IMR-90 (cell line): ENCODE measurements around the gene ZNF841. TPM values are rescaled to one million over a fixed set of nuclear protein-coding genes. Genes with fewer than 3 reads are reported as not detected.
"Not testable (repeated sequence)": the region's sequence is repeated elsewhere in the genome, so short reads cannot be mapped to it uniquely, and the experiment has no call there.

ENCODE experiments used
- ATAC-seq: fragments of 200-7000 bp; cut with Tn5 transposase; 2 replicates; pipeline ENCODE4 v1.9.1; 2020; ENCODE audit warnings: low read depth, mild to moderate bottlenecking, moderate library complexity
- BruUV-seq: library from RNA; stranded (reverse); fragments of 400-500 nt; replicated peaks from 2 replicates; lab custom pipeline; 2021; lab: Mats Ljungman, UMichigan
- CTCF ChIA-PET: fragments of 300-600 bp; formaldehyde crosslinking; extraction: SDS; loops from one replicate; lab custom pipeline; 2021; ENCODE audit warnings: antibody characterized with exemption; lab: Yijun Ruan, JAX
- POLR2A ChIA-PET: fragments of 300-600 bp; sonication (Branson Sonifier 250); formaldehyde crosslinking; loops from one replicate; lab custom pipeline; 2022; ENCODE audit warnings: antibody characterized with exemption; ENCODE audit not compliant: unreplicated experiment; lab: Charles Lee
- DNase-seq: peaks from one replicate; pipeline ENCODE4 v3.0.0; 2013
- H2AFZ ChIP-seq: replicated peaks from 2 replicates; pipeline ENCODE3; 2013; ENCODE audit warnings: low read length, mild to moderate bottlenecking; ENCODE audit not compliant: poor library complexity
- H2AK5ac ChIP-seq: 2 replicates; pipeline ENCODE4 v1.6.1; 2013; ENCODE audit warnings: low read depth, low read length, inconsistent platforms
- H2AK9ac ChIP-seq: replicated peaks from 2 replicates; pipeline ENCODE3; 2013; ENCODE audit warnings: mild to moderate bottlenecking, low read depth, low read length, moderate library complexity; ENCODE audit not compliant: poor library complexity
- H2BK120ac ChIP-seq: 2 replicates; pipeline ENCODE4 v1.6.1; 2013; ENCODE audit warnings: low read depth, low read length, inconsistent platforms
- H2BK15ac ChIP-seq: 3 replicates; pipeline ENCODE4 v1.6.1; 2013; ENCODE audit warnings: low read depth, low read length, inconsistent platforms
- H2BK20ac ChIP-seq: 2 replicates; pipeline ENCODE4 v1.6.1; 2013; ENCODE audit warnings: low read depth, mild to moderate bottlenecking, inconsistent platforms, low read length, moderate library complexity
- H2BK5ac ChIP-seq: 2 replicates; pipeline ENCODE4 v1.6.1; 2013; ENCODE audit warnings: mild to moderate bottlenecking, low read depth, low read length, inconsistent platforms; ENCODE audit not compliant: poor library complexity, severe bottlenecking
- H3K14ac ChIP-seq: replicated peaks from 2 replicates; pipeline ENCODE4 v1.6.1; 2013; ENCODE audit warnings: low read depth, low read length, inconsistent platforms
- H3K18ac ChIP-seq: 2 replicates; pipeline ENCODE4 v1.6.1; 2013; ENCODE audit warnings: low read depth, low read length, control low read depth
- H3K23ac ChIP-seq: 2 replicates; pipeline ENCODE4 v1.6.1; 2013; ENCODE audit warnings: low read depth, low read length, inconsistent platforms
- H3K27ac ChIP-seq: 2 replicates; pipeline ENCODE4 v1.5.1; 2013; ENCODE audit warnings: mild to moderate bottlenecking, control low read depth, low read length; ENCODE audit not compliant: insufficient read depth
- H3K27me3 ChIP-seq: 2 replicates; pipeline ENCODE4 v1.6.1; 2013; ENCODE audit warnings: low read length; ENCODE audit not compliant: control insufficient read depth, insufficient read depth
- H3K36me3 ChIP-seq: 2 replicates; pipeline ENCODE4 v1.6.1; 2013; ENCODE audit warnings: low read length, mixed read lengths; ENCODE audit not compliant: control insufficient read depth, insufficient read depth
- H3K4ac ChIP-seq: 2 replicates; pipeline ENCODE4 v1.6.1; 2013; ENCODE audit warnings: low read depth, low read length, inconsistent platforms
- H3K4me1 ChIP-seq: 2 replicates; pipeline ENCODE4 v1.6.1; 2013; ENCODE audit warnings: low read length, mixed read lengths; ENCODE audit not compliant: control insufficient read depth, insufficient read depth
- H3K4me2 ChIP-seq: 2 replicates; pipeline ENCODE4 v1.6.1; 2013; ENCODE audit warnings: low read depth, mild to moderate bottlenecking, control low read depth, low read length, moderate library complexity
- H3K4me3 ChIP-seq: 2 replicates; pipeline ENCODE4 v1.5.1; 2013; ENCODE audit warnings: low read depth, mild to moderate bottlenecking, control low read depth, low read length, moderate library complexity; ENCODE audit not compliant: insufficient read depth
- H3K56ac ChIP-seq: 2 replicates; pipeline ENCODE4 v1.6.1; 2013; ENCODE audit warnings: low read length, inconsistent platforms; ENCODE audit not compliant: insufficient read depth; ENCODE audit errors: extremely low read depth
- H3K79me1 ChIP-seq, 2 experiments: 2 replicates each; pipeline ENCODE4 v1.6.1; 2013; ENCODE audit warnings: low read length in 2 of 2, inconsistent platforms in 1 of 2, low read depth in 1 of 2
- H3K9ac ChIP-seq: 2 replicates; pipeline ENCODE4 v1.6.1; 2013; ENCODE audit warnings: low read depth, low read length, control low read depth
- H3K9me1 ChIP-seq: 2 replicates; pipeline ENCODE4 v1.6.1; 2013; ENCODE audit warnings: low read length, inconsistent platforms; ENCODE audit not compliant: insufficient read depth
- H3K9me3 ChIP-seq: 2 replicates; pipeline ENCODE4 v1.6.1; 2013; ENCODE audit warnings: low read length; ENCODE audit not compliant: control insufficient read depth, insufficient read depth
- H4K20me1 ChIP-seq: 2 replicates; pipeline ENCODE4 v1.6.1; 2013; ENCODE audit warnings: low read length, inconsistent platforms; ENCODE audit not compliant: insufficient read depth
- H4K5ac ChIP-seq: 2 replicates; pipeline ENCODE4 v1.6.1; 2013; ENCODE audit warnings: mild to moderate bottlenecking, low read depth, low read length, control low read depth
- H4K8ac ChIP-seq, 2 experiments: 2 replicates each; pipeline ENCODE4 v1.6.1; 2013; ENCODE audit warnings: low read depth in 2 of 2, low read length in 2 of 2, control low read depth in 1 of 2, inconsistent platforms in 1 of 2
- H4K91ac ChIP-seq: 2 replicates; pipeline ENCODE4 v1.6.1; 2013; ENCODE audit warnings: low read depth, low read length, inconsistent platforms; ENCODE audit not compliant: insufficient read depth
- whole genome bisulfite sequencing, 2 experiments: methylation state at CpG; one replicate each; pipeline versions ENCODE4 v1.1.5 to v1.1.7; 2013; ENCODE audit warnings: missing lambda C conversion rate in 2 of 2; ENCODE audit not compliant: insufficient read length in 1 of 2; ENCODE audit errors: extremely low coverage in 2 of 2; 5-methylcytosine and 5-hydroxymethylcytosine counted together
- dilution Hi-C: fragments of 300-500 bp; cut with HindIII; formaldehyde crosslinking; loops from one replicate; pipeline ENCODE4 v1.14.3; 2018; ENCODE audit warnings: low sequenced_read_pairs; ENCODE audit not compliant: unreplicated experiment
- in situ Hi-C: fragments of 300-500 bp; cut with MboI; formaldehyde crosslinking; loops from 3 replicates; pipeline ENCODE4 v1.14.3; 2019; ENCODE audit warnings: low sequenced_read_pairs, inconsistent platforms, mixed read lengths
- intact Hi-C: fragments of 100-400 bp; cut with micrococcal nuclease; formaldehyde crosslinking; loops from 2 replicates; pipeline ENCODE4 v1.10.0; 2022
- polyA plus RNA-seq, 3 experiments: library from polyadenylated mRNA; depleted of rRNA; stranded (reverse); fragments of >200 nt; gene quantifications; 2 replicates each; pipeline ENCODE4 v1.2.3, GENCODE V29; 2012; ENCODE audit warnings: low replicate concordance in 1 of 3
- total RNA-seq: library from RNA; depleted of rRNA; stranded (reverse); fragments of >200 nt; gene quantifications from 2 replicates; pipeline ENCODE4 v1.2.3, GENCODE V29; 2012

The ZNF841 gene
- total and polyA plus RNA-seq, 2 of the 4 experiments (the other 2 are of a cell fraction) = 8.5 to 28.9 TPM

DNA sequence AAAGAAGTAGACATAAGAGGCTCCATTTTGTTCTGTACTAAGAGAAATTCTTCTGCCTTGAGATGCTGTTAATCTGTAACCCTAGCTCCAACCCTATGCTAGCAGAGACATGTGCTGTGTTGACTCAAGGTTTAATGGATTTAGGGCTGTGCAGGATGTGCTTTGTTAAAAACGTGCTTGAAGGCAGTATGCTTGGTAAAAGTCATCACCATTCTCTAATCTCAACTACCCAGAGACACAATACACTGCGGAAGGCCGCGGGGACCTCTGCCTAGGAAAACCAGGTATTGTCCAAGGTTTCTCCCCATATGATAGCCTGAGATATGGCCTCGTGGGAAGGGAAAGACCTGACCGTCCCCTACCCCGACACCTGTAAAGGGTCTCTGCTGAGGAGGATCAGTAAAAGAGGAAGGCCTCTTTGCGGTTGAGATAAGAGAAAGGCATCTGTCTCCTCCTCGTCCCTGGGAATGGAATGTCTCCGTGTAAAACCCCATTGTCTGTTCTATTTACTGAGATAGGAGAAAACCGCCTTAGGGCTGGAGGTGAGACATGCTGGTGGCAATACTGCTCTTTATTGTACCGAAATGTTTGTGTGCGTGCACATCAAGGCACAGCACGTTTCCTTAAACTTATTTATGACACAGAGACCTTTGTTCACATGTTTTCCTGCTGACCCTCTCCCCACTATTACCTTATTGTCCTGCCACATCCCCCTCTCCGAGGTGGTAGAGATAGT lies 69.1 kb downstream of the ZNF841 start:
- intact Hi-C loops, POLR2A ChIA-PET, ATAC-seq, H4K20me1 ChIP-seq, H3K27me3 ChIP-seq, H3K14ac ChIP-seq, H3K4ac ChIP-seq, H3K9me3 ChIP-seq, H3K56ac ChIP-seq, H2AK5ac ChIP-seq, CTCF ChIA-PET, H3K9me1 ChIP-seq, DNase-seq, H4K8ac ChIP-seq, H4K91ac ChIP-seq, H2BK5ac ChIP-seq, H4K5ac ChIP-seq, H3K27ac ChIP-seq, H3K9ac ChIP-seq, H2BK15ac ChIP-seq, H3K4me3 ChIP-seq, BruUV-seq, H3K4me1 ChIP-seq, H2BK20ac ChIP-seq, H2AK9ac ChIP-seq, H2BK120ac ChIP-seq, H2AFZ ChIP-seq, H3K4me2 ChIP-seq, in situ Hi-C loops, dilution Hi-C loops, H3K23ac ChIP-seq, H3K18ac ChIP-seq: not testable (repeated sequence)
- Histone ChIP-seq H3K36me3 (peaks cover 22% of the 10 kb centered on the region), H3K79me1 (peaks cover 18 to 19% of the 10 kb centered on the region in 2 experiments)
- WGBS, 2 experiments = 87% methylated on average over 5 of the region's 15 CpGs; no CpG with 5 or more reads in 1 of the 2 experiments

DNA sequence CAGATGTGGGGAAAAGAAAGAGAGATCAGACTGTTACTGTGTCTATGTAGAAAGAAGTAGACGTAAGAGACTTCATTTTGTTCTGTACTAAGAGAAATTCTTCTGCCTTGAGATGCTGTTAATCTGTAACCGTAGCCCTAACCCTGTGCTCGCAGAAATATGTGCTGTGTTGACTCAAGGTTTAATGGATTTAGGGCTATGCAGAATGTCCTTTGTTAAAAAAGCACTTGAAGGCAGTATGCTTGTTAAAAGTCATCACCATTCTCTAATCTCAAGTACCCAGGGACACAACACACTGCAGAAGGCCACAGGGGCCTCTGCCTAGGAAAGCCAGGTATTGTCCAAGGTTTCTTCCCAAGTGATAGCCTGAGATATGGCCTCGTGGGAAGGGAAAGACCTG lies 71.1 kb downstream of the ZNF841 start:
- H3K9me1 ChIP-seq, H3K27me3 ChIP-seq, H3K9ac ChIP-seq, H4K20me1 ChIP-seq, H2BK120ac ChIP-seq, H2AFZ ChIP-seq, ATAC-seq, H4K91ac ChIP-seq, dilution Hi-C loops, H4K5ac ChIP-seq, H3K18ac ChIP-seq, H3K4me1 ChIP-seq, in situ Hi-C loops, H3K4me3 ChIP-seq, H3K4ac ChIP-seq, POLR2A ChIA-PET, H3K4me2 ChIP-seq, H2AK5ac ChIP-seq, BruUV-seq, H2BK5ac ChIP-seq, H3K56ac ChIP-seq, CTCF ChIA-PET, H3K27ac ChIP-seq, H3K23ac ChIP-seq, H2BK20ac ChIP-seq, H2AK9ac ChIP-seq, intact Hi-C loops, H4K8ac ChIP-seq, H2BK15ac ChIP-seq, H3K14ac ChIP-seq, DNase-seq: not testable (repeated sequence)
- H3K9me3 ChIP-seq = peaks cover 11% of the 10 kb centered on the region
- 100% methylated on average over 2 of the region's 4 CpGs; no CpG with 5 or more reads in 1 of the 2 experiments for WGBS, 2 experiments
- H3K79me1 ChIP-seq = peaks cover 19 to 32% of the 10 kb centered on the region in 2 experiments
- peaks cover 35% of the 10 kb centered on the region for H3K36me3 ChIP-seq
